Upper lobe of left lung (tissue), 4 donors: ENCODE data around the gene FOXP4.

Experiments
- EP300 ChIP-seq, 4 donors: sonication (generic); formaldehyde crosslinking; IDR thresholded peaks; one replicate each; pipeline ENCODE4 v1.5.1; 2017; ENCODE audit warnings: antibody characterized with exemption in 4 of 4, control low read depth in 2 of 4
- POLR2A ChIP-seq, 4 donors: fragments of 450-650 bp; IDR thresholded peaks; one replicate each; pipeline ENCODE4 v1.5.1; 2016 to 2017; ENCODE audit warnings: antibody characterized with exemption in 4 of 4, mild to moderate bottlenecking in 2 of 4
- POLR2AphosphoS5 ChIP-seq, 2 donors: sonication (generic); formaldehyde crosslinking; IDR thresholded peaks; one replicate each; pipeline ENCODE4 v1.5.1; 2017; ENCODE audit warnings: antibody characterized with exemption in 2 of 2
- TF ChIP-seq, protein P1 (sequence below), 6 experiments: fragments of 450-650 bp in 4 of 6; fragments of 200-600 bp in 2 of 6; sonication (generic) in 2 of 6; IDR thresholded peaks; one replicate each; pipeline ENCODE4 v1.5.1; 2016 to 2019; ENCODE audit warnings: antibody characterized with exemption in 6 of 6

DNA sequence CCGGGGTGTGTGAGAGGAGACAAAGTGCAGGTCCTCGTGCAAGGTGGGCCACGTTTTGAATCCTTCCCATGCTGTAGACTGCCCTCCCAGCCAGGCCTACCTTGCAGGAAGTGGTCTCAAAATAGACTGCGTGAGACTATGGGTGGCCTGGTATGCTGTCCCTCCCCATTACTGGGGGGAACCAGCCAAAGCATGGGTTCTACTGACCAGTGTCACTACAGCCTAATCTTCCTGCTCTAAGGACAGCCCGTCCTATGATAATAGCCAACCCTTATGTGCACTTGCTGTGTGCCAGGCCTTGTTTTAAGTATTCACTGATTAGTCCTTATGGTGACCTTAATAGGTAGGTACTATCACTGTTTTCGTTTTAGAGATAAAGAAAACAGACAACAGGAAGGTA, 38.0 kb downstream of the FOXP4 start:
- no peak for TF ChIP-seq POLR2A (IDR thresholded peaks at IDR 0.05)
- TF ChIP-seq, protein P1, sequence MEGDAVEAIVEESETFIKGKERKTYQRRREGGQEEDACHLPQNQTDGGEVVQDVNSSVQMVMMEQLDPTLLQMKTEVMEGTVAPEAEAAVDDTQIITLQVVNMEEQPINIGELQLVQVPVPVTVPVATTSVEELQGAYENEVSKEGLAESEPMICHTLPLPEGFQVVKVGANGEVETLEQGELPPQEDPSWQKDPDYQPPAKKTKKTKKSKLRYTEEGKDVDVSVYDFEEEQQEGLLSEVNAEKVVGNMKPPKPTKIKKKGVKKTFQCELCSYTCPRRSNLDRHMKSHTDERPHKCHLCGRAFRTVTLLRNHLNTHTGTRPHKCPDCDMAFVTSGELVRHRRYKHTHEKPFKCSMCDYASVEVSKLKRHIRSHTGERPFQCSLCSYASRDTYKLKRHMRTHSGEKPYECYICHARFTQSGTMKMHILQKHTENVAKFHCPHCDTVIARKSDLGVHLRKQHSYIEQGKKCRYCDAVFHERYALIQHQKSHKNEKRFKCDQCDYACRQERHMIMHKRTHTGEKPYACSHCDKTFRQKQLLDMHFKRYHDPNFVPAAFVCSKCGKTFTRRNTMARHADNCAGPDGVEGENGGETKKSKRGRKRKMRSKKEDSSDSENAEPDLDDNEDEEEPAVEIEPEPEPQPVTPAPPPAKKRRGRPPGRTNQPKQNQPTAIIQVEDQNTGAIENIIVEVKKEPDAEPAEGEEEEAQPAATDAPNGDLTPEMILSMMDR (IDR thresholded peaks at IDR 0.05) = no peak
- no peak for TF ChIP-seq POLR2AphosphoS5 (IDR thresholded peaks at IDR 0.05)
- no peak for TF ChIP-seq EP300 (IDR thresholded peaks at IDR 0.05)
